GM12875 (cell line): ENCODE measurements around the gene ERN1.

Experiments
- H3K4me3 ChIP-seq: one replicate; pipeline ENCODE4 v1.5.1; 2011; ENCODE audit warnings: low read depth, low read length, control low read depth
- TF ChIP-seq, protein P1 (sequence below): IDR thresholded peaks from 2 replicates; pipeline ENCODE4 v1.5.1; 2011; ENCODE audit warnings: low read depth, mild to moderate bottlenecking, control low read depth, inconsistent platforms, low read length, moderate library complexity, borderline replicate concordance; ENCODE audit not compliant: insufficient read depth

ERN1 gene

GRCh38 chr17:64163468-64163867 lies 33.5 kb upstream of the ERN1 start:
- no peak overlapping the region for H3K4me3 ChIP-seq
- TF ChIP-seq, protein P1, sequence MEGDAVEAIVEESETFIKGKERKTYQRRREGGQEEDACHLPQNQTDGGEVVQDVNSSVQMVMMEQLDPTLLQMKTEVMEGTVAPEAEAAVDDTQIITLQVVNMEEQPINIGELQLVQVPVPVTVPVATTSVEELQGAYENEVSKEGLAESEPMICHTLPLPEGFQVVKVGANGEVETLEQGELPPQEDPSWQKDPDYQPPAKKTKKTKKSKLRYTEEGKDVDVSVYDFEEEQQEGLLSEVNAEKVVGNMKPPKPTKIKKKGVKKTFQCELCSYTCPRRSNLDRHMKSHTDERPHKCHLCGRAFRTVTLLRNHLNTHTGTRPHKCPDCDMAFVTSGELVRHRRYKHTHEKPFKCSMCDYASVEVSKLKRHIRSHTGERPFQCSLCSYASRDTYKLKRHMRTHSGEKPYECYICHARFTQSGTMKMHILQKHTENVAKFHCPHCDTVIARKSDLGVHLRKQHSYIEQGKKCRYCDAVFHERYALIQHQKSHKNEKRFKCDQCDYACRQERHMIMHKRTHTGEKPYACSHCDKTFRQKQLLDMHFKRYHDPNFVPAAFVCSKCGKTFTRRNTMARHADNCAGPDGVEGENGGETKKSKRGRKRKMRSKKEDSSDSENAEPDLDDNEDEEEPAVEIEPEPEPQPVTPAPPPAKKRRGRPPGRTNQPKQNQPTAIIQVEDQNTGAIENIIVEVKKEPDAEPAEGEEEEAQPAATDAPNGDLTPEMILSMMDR: no peak

- H3K4me3 ChIP-seq: no peak overlapping the region
- TF ChIP-seq, protein P1: no peak
These were observed 32.6 kb upstream of the ERN1 start for GRCh38 chr17:64162554-64162953.

- H3K4me3 ChIP-seq: no peak overlapping the region
- TF ChIP-seq, protein P1: no peak
These were observed 31.6 kb upstream of the ERN1 start for GRCh38 chr17:64161380-64162176.

GRCh38 chr17:64160378-64160777 lies 30.4 kb upstream of the ERN1 start:
- TF ChIP-seq, protein P1: no peak
- no peak overlapping the region for H3K4me3 ChIP-seq

DNA sequence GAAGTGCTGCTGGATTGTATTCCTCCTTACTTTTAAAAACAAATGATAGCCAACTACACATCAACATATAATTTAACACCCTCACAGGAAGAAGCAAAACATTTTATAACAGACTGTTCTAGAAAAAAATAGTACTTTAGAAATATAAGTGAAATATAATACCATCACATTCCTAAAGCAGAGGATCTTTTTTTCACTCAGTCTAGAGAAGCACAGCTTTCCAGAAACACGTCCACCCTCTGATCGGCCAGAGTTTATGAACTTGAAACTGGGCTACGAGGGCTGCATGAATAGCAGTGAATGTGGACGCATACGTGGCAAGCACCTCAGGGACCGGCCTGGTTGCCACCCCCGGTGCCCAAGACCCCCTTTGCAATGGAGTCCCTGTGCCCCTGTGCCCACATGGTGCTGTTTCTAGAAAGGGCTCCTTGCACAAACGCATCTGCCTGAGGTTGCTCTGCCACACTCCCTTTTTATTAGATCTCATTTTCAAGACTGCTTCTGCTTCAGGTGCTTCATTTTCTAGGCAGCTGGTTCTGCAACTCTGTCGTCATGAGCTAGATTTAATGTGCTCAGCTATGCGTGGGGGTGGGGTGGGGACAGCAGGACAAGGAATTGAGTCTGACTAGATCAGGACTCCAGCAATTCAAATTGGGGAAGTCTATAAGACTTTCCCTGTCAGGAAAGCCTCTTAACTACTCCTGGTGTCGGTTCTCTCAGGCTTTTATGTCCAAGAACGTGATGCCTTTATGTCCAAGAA lies 29.1 kb upstream of the ERN1 start:
- TF ChIP-seq, protein P1: no peak
- H3K4me3 ChIP-seq: no peak overlapping the region

- TF ChIP-seq, protein P1: no peak
- H3K4me3 ChIP-seq: no peak overlapping the region
These were observed 28.5 kb upstream of the ERN1 start for GRCh38 chr17:64158406-64158805.
